ACC112 (cell line): ENCODE measurements around the gene KCNG4.
A peak's percentile ranks its signal among the peaks of the same experiment; 100 is the strongest.

ENCODE experiments used
- H2AFZ ChIP-seq: fragments of 200-600 bp; sonication (generic); one replicate; pipeline ENCODE4 v1.6.0; 2017; ENCODE audit warnings: antibody characterized with exemption, low read length; ENCODE audit not compliant: unreplicated experiment
- H3K27ac ChIP-seq: fragments of 200-600 bp; sonication (generic); 2 replicates; pipeline ENCODE4 v1.5.1; 2014; ENCODE audit warnings: low read depth, mild to moderate bottlenecking, antibody characterized with exemption, low read length, moderate library complexity
- H3K27me3 ChIP-seq: fragments of 200-600 bp; sonication (generic); 2 replicates; pipeline ENCODE4 v1.6.1; 2014; ENCODE audit warnings: mild to moderate bottlenecking, antibody characterized with exemption, low read length, moderate library complexity, mixed read lengths; ENCODE audit not compliant: insufficient read depth
- H3K36me3 ChIP-seq: fragments of 200-600 bp; sonication (generic); 2 replicates; pipeline ENCODE4 v1.6.1; 2016; ENCODE audit warnings: mild to moderate bottlenecking, antibody characterized with exemption, low read length, moderate library complexity, mixed read lengths; ENCODE audit not compliant: insufficient read depth
- H3K4me1 ChIP-seq: fragments of 200-600 bp; sonication (generic); one replicate; pipeline ENCODE4 v1.6.1; 2016; ENCODE audit warnings: low read length, mixed read lengths; ENCODE audit not compliant: insufficient read depth, unreplicated experiment, control insufficient read depth
- H3K4me3 ChIP-seq: fragments of 200-600 bp; sonication (generic); 2 replicates; pipeline ENCODE4 v1.5.1; 2014; ENCODE audit warnings: mild to moderate bottlenecking, low read depth, low read length
- H3K79me2 ChIP-seq: fragments of 200-600 bp; sonication (generic); one replicate; pipeline ENCODE4 v1.6.0; 2016; ENCODE audit warnings: low read length; ENCODE audit not compliant: control insufficient read depth, unreplicated experiment, insufficient read depth

Gene KCNG4

GRCh38 chr16:84195201-84196093, 44.4 kb downstream of the KCNG4 start:
- Histone ChIP-seq H3K27ac (no peak overlapping the region), H3K4me3 (no peak overlapping the region), H2AFZ (no peak overlapping the region), H3K36me3 (no peaks in the 10 kb centered on the region), H3K79me2 (no peaks in the 10 kb centered on the region), H3K4me1 (peaks cover 7% of the 10 kb centered on the region), H3K27me3 (no peaks in the 10 kb centered on the region)

- H3K27me3 ChIP-seq, result no peaks in the 10 kb centered on the region
- no peaks in the 10 kb centered on the region for H3K79me2 ChIP-seq
- peaks cover 7% of the 10 kb centered on the region for H3K4me1 ChIP-seq
- no peak overlapping the region for H2AFZ ChIP-seq
- no peak overlapping the region for H3K27ac ChIP-seq
- no peaks in the 10 kb centered on the region for H3K36me3 ChIP-seq
- no peak overlapping the region for H3K4me3 ChIP-seq
These were observed 45.2 kb downstream of the KCNG4 start for GRCh38 chr16:84194470-84195200.

- no peak overlapping the region for H3K4me3 ChIP-seq
- no peaks in the 10 kb centered on the region for H3K27me3 ChIP-seq
- no peak overlapping the region for H2AFZ ChIP-seq
- H3K27ac ChIP-seq, result no peak overlapping the region
- H3K79me2 ChIP-seq, result no peaks in the 10 kb centered on the region
- no peaks in the 10 kb centered on the region for H3K36me3 ChIP-seq
- peaks cover 5% of the 10 kb centered on the region for H3K4me1 ChIP-seq
These were observed 45.8 kb downstream of the KCNG4 start for GRCh38 chr16:84194018-84194417.

GRCh38 chr16:84193480-84193879, 46.3 kb downstream of the KCNG4 start:
- H3K27ac ChIP-seq, result no peak overlapping the region
- H3K4me1 ChIP-seq, result no peaks in the 10 kb centered on the region
- H3K4me3 ChIP-seq, result no peak overlapping the region
- H3K36me3 ChIP-seq, result no peaks in the 10 kb centered on the region
- H3K27me3 ChIP-seq, result no peaks in the 10 kb centered on the region
- H3K79me2 ChIP-seq, result no peaks in the 10 kb centered on the region
- H2AFZ ChIP-seq, result no peak overlapping the region

- peaks cover 3% of the 10 kb centered on the region for H3K79me2 ChIP-seq
- H3K27me3 ChIP-seq, result no peaks in the 10 kb centered on the region
- no peak overlapping the region for H3K4me3 ChIP-seq
- no peak overlapping the region for H2AFZ ChIP-seq
- H3K4me1 ChIP-seq, result no peaks in the 10 kb centered on the region
- H3K27ac ChIP-seq, result no peak overlapping the region
- no peaks in the 10 kb centered on the region for H3K36me3 ChIP-seq
These were observed 48.3 kb downstream of the KCNG4 start for GRCh38 chr16:84191466-84191865.

- H2AFZ ChIP-seq, result no peak within 1 kb of the TSS
- H3K27me3 ChIP-seq, result no peaks in the 10 kb centered on the region
- H3K27ac ChIP-seq, result no peak within 1 kb of the TSS
- peaks cover 9% of the 10 kb centered on the region for H3K79me2 ChIP-seq
- no peak within 1 kb of the TSS for H3K4me3 ChIP-seq
- no peaks in the 10 kb centered on the region for H3K36me3 ChIP-seq
- no peaks in the 10 kb centered on the region for H3K4me1 ChIP-seq
These were observed 49.0 kb downstream of the KCNG4 start, which contains the start of gene ADAD2 for GRCh38 chr16:84190731-84191388. ADAD2 (plus strand) TSS chr16:84191157; CDS start chr16:84191231, 74 bp downstream.

DNA sequence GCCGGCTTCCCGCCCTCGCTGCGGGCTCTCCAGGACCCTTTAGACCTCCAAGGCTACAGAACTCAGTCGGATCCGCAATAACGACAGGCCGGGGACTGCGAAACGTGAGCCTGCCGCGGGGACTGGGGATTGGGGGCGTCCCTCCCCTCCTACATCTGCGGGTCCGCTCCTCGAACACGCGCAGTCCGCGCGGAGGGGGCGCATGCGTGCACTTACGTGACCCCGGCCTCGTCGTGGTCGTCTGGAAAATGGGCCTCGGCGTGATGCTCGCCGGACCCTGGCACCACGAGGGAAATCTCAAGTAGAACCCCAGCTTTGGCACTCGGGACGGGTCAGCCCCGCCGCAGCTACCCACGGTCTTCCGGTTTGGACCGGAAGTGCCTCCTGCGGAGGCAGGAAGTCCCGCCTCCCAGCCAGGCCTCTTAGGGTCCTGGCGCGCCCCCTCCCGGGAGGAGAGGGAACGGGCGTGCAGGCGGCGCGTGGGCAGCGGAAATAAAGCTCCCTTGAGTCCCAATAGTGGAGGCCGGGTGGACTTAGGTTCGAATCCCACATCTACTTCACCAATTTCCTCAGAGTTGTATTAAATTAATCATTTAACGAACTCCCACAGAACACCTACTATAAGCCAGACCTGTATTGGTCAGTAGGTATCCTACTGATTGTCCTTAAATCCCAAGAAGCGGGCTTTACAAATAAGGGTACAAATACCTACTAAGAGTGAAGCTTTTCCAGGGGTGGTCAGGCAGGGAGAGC, 53.0 kb downstream of the KCNG4 start, which contains the start of gene TAF1C:
Gene TAF1C, minus strand, starts transcription at position 373 of the 753 bp plus-strand sequence. CDS start 2,069 bp downstream, outside the sequence.
- H3K4me1 ChIP-seq, result no peaks in the 10 kb centered on the region
- peaks cover 30% of the 10 kb centered on the region for H3K79me2 ChIP-seq
- peaks cover 9% of the 10 kb centered on the region; the same call in 1 of the 2 replicates for H3K36me3 ChIP-seq
- H3K27me3 ChIP-seq, result no peaks in the 10 kb centered on the region
- H3K27ac ChIP-seq, result no peak within 1 kb of the TSS
- H2AFZ ChIP-seq, result peak within 1 kb of the TSS; percentile 94
- peak within 1 kb of the TSS; percentile 90 for H3K4me3 ChIP-seq

DNA sequence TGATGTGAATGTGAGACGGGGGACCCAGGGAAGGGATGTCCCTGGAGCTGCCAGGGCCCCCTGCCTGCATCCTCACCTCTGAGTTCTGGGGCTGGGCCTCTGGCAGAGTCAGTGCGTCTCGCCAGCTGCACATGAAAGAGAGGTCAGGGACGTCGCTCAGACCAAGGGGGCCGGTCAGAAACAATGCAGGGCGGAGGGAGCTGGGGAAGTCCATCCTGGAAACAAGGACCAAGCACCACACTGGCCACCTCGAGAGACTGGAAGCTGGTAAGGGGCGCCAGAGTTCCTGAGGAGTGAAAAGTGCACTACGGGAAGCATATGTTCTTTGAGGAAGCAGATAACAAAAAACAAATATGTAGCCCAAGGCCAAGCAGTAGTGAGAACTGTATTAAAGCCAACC, 55.0 kb downstream of the KCNG4 start:
- Histone ChIP-seq H3K27ac (no peak overlapping the region), H3K79me2 (peaks cover 30% of the 10 kb centered on the region), H3K4me3 (no peak overlapping the region), H3K36me3 (peaks cover 10% of the 10 kb centered on the region; the same call in 1 of the 2 replicates), H2AFZ (no peak overlapping the region), H3K27me3 (no peaks in the 10 kb centered on the region), H3K4me1 (no peaks in the 10 kb centered on the region)

- Histone ChIP-seq H3K4me1 (no peaks in the 10 kb centered on the region), H3K27ac (no peak overlapping the region), H3K27me3 (no peaks in the 10 kb centered on the region), H3K4me3 (no peak overlapping the region), H3K79me2 (peaks cover 30% of the 10 kb centered on the region), H2AFZ (no peak overlapping the region), H3K36me3 (peaks cover 10% of the 10 kb centered on the region; the same call in 1 of the 2 replicates)
These were observed 55.8 kb downstream of the KCNG4 start for GRCh38 chr16:84183911-84184591.
